ENCODE data around the gene PGBD1.

PGBD1 gene

DNA sequence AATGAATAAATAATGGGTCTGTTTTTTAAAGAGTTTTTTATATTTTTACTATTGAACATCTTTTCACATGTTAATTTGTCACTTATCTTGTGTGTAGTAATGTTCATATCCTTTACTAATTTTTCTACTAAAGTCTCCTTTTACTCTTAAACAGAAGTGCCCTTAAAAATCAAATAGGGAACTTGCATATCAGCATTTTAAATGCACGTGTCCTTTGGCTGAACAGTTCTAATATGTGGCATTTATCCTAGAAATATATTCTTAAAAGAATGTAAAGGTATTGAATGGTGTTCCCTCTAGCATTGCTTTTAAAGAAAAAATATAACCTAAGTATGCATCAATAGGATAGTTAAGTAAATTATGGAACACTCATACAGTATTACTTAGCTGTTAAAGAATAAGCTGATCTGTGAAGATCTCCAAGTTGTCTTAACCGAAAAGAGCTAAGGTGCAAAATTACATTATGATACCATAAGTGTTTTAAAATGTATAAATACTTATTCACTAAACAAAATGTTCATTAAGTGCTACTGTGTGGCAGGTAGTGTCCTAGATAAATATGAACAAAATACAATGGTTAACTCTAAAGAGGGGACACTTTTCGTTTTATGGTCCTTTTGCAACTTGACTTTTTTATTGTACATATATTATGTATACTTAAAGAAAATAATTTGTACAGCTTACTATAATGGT is 631 bp upstream of the PGBD1 start:
- H4K20me1 ChIP-seq (ENCODE audit: low read depth, low read length), result no peaks in the 10 kb centered on the region
- H3K9me3 ChIP-seq (ENCODE audit: insufficient read depth, low read length), result no peaks in the 10 kb centered on the region
- H3K27me3 ChIP-seq (ENCODE audit: low read length), result no peaks in the 10 kb centered on the region
- peak overlapping the region; percentile 61 for H3K9ac ChIP-seq (ENCODE audit: low read length)
- H3K36me3 ChIP-seq (ENCODE audit: low read length), result no peaks in the 10 kb centered on the region
- peak overlapping the region; percentile 81 for H2AFZ ChIP-seq (ENCODE audit: low read depth, low read length, severe bottlenecking)
- H3F3A ChIP-seq (ENCODE audit: insufficient read depth), result no peaks in the 10 kb centered on the region
- peak overlapping the region; percentile 64 for H3K4me3 ChIP-seq (ENCODE audit: insufficient read depth, low read length, poor library complexity, severe bottlenecking)
- no peaks in the 10 kb centered on the region for H3K9me2 ChIP-seq (replicated peaks; ENCODE audit: insufficient read depth, low read length)
- no peak for TF ChIP-seq CTCF (IDR thresholded peaks at IDR 0.05; ENCODE audit: insufficient read depth, low read length, poor library complexity, severe bottlenecking)
- TF ChIP-seq EZH2phosphoT487 (conservative IDR thresholded peaks at IDR 0.05; ENCODE audit: low read length), result no peak
- H3K79me2 ChIP-seq (ENCODE audit: insufficient read depth, low read length), result no peaks in the 10 kb centered on the region
- H3K4me2 ChIP-seq (ENCODE audit: low read depth, low read length, poor library complexity, severe bottlenecking), result peak overlapping the region; percentile 87
- no peak overlapping the region for H3K27ac ChIP-seq (ENCODE audit: low read depth, low read length)

DNA sequence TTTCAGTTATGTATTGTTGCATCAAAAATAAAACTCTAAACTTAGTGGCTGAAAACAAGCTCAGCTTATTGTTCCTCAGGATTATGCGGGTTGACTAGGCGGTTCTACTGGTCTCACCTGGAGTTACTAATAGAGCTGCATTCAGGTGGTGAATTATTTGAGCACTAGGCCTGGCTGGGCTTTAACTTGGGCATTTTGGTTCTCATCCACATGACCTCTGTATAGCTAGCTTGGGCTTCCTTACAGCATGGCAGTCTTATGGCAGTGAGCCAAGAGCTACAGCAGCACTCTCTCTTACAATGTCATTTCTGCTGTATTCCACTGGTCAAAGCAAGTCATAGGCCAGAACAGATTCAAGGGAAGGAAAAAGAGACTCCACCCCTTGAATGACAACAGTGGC is 1.6 kb downstream of the PGBD1 start:
- no peak overlapping the region for H3K27ac ChIP-seq (ENCODE audit: low read depth, low read length)
- H3K9ac ChIP-seq (ENCODE audit: low read length), result no peak overlapping the region
- H3K79me2 ChIP-seq (ENCODE audit: insufficient read depth, low read length), result no peaks in the 10 kb centered on the region
- TF ChIP-seq CTCF (IDR thresholded peaks at IDR 0.05; ENCODE audit: insufficient read depth, low read length, poor library complexity, severe bottlenecking), result no peak
- TF ChIP-seq EZH2phosphoT487 (conservative IDR thresholded peaks at IDR 0.05; ENCODE audit: low read length), result no peak
- no peak overlapping the region for H2AFZ ChIP-seq (ENCODE audit: low read depth, low read length, severe bottlenecking)
- H3K27me3 ChIP-seq (ENCODE audit: low read length), result no peaks in the 10 kb centered on the region
- H3K9me2 ChIP-seq (replicated peaks; ENCODE audit: insufficient read depth, low read length), result no peaks in the 10 kb centered on the region
- no peak overlapping the region for H3K4me3 ChIP-seq (ENCODE audit: insufficient read depth, low read length, poor library complexity, severe bottlenecking)
- H3F3A ChIP-seq (ENCODE audit: insufficient read depth), result no peaks in the 10 kb centered on the region
- no peaks in the 10 kb centered on the region for H4K20me1 ChIP-seq (ENCODE audit: low read depth, low read length)
- no peaks in the 10 kb centered on the region for H3K9me3 ChIP-seq (ENCODE audit: insufficient read depth, low read length)
- peak overlapping the region; percentile 87 for H3K4me2 ChIP-seq (ENCODE audit: low read depth, low read length, poor library complexity, severe bottlenecking)
- H3K36me3 ChIP-seq (ENCODE audit: low read length), result peaks cover 9% of the 10 kb centered on the region; the same call in 1 of the 2 replicates

DNA sequence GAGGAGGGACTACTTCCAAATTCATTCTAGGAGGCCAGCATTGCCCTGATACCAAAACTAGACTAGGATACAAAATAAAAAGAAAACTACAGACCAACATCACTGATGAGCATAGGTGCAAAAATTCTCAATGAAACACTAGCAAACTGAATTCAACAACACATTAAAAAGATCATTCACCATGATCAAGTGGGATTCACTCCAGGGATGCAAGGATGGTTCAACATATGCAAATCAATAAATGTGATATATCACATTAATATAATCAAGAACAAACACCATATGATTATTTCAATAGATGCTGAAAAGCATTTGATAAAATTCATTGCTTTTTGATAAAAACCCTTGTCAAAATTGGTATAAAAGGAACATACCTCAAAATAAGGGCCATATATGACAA is 10.2 kb downstream of the PGBD1 start:
- Histone ChIP-seq H2AFZ (ENCODE audit: low read depth, low read length, severe bottlenecking) (no peak overlapping the region), H3K4me3 (ENCODE audit: insufficient read depth, low read length, poor library complexity, severe bottlenecking) (no peak overlapping the region), H3F3A (ENCODE audit: insufficient read depth) (no peaks in the 10 kb centered on the region), H4K20me1 (ENCODE audit: low read depth, low read length) (no peaks in the 10 kb centered on the region), H3K9ac (ENCODE audit: low read length) (no peak overlapping the region), H3K4me2 (ENCODE audit: low read depth, low read length, poor library complexity, severe bottlenecking) (no peak overlapping the region), H3K9me2 (replicated peaks; ENCODE audit: insufficient read depth, low read length) (no peaks in the 10 kb centered on the region), H3K27me3 (ENCODE audit: low read length) (no peaks in the 10 kb centered on the region), H3K27ac (ENCODE audit: low read depth, low read length) (no peak overlapping the region), H3K36me3 (ENCODE audit: low read length) (peaks cover 12% of the 10 kb centered on the region; the same call in 1 of the 2 replicates), H3K9me3 (ENCODE audit: insufficient read depth, low read length) (no peaks in the 10 kb centered on the region), H3K79me2 (ENCODE audit: insufficient read depth, low read length) (no peaks in the 10 kb centered on the region)
- no peak for TF ChIP-seq CTCF (IDR thresholded peaks at IDR 0.05; ENCODE audit: insufficient read depth, low read length, poor library complexity, severe bottlenecking)
- no peak for TF ChIP-seq EZH2phosphoT487 (conservative IDR thresholded peaks at IDR 0.05; ENCODE audit: low read length)

Measured in SU-DHL-6 (cell line).